Measurements from ENCODE around the gene CARMIL1.

Gene CARMIL1

DNA sequence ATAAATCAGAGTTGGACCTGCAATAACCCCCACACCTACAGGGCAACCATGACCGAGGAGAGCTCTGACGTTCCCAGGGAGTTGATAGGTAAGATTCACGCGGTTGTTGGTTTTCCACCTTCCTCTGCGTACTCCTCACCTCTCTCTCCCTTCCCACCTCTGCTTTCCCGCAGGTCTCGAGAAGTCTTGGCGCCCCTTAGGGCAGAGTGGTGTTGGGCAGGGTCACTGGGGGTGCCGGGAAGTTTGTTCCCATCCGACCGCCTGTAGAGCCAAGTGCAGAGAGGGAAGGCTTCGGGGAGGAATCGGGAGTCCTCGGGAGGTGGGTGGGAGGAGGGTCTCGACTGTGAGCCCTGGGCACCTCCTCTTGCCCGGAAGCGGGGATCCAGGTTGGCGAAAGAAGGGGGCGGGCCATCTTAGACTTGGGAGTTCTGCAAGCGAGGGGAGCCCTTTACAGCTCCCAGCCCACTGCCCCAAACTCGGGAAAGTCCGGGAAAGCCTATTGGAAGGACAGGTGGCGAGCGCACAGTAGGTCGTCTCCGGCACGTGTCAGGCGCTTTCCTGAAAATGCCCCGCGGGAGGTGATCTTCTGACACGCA, 672 bp downstream of the CARMIL1 start:
- H3K9me3 ChIP-seq (ENCODE audit: control insufficient read depth, insufficient read depth, low read depth, low read length): no peaks in the 10 kb centered on the region
- peaks cover 15% of the 10 kb centered on the region for H3K4me1 ChIP-seq (ENCODE audit: control insufficient read depth, insufficient read depth, low read length)
- H3K27ac ChIP-seq (ENCODE audit: extremely low read depth, low read depth, low read length): peak overlapping the region; percentile 89; the same call in 1 of the 2 replicates
- peak overlapping the region; percentile 83 for H3K4me3 ChIP-seq (ENCODE audit: low read depth, low read length)
- H3K36me3 ChIP-seq (ENCODE audit: control insufficient read depth in 2 of 2, insufficient read depth in 1 of 2, low read length in 2 of 2): no peaks in the 10 kb centered on the region
- ChIA-PET CTCF (interaction anchor here (0.6 to 6.1 kb wide), 33 partner anchors 8 to 432 kb away, joined by 3 to 95 read pairs (median 5); no protein-coding TSS in a partner anchor), POLR2A (interaction anchor here (0.6 to 2.3 kb wide), 21 partner anchors 13 to 1974 kb away, joined by 3 to 24 read pairs (median 4); no protein-coding TSS in a partner anchor)
- TF ChIP-seq ZNF302 (tag by site-specific recombination; IDR thresholded peaks at IDR 0.05; ENCODE audit: low read depth): no peak
- 0 out of 2 replicates have a peak, but pooled peaks have one; percentile 33 for TF ChIP-seq SP7 (tag by site-specific recombination; IDR thresholded peaks at IDR 0.05)
- peak; percentile 71 for TF ChIP-seq ZNF76 (tag by site-specific recombination; IDR thresholded peaks at IDR 0.05; ENCODE audit: borderline replicate concordance, low read depth)
- peak; percentile 85 for TF ChIP-seq SP2 (tag by site-specific recombination; IDR thresholded peaks at IDR 0.05)
- no peak for TF ChIP-seq ELK4 (IDR thresholded peaks at IDR 0.05; ENCODE audit: borderline replicate concordance, low read depth, low read length)
- TF ChIP-seq ZNF184 (tag by site-specific recombination; IDR thresholded peaks at IDR 0.05): no peak
- no peak for TF ChIP-seq ZNF600 (tag by site-specific recombination; IDR thresholded peaks at IDR 0.05)
- TF ChIP-seq ZIC2 (tag by site-specific recombination; IDR thresholded peaks at IDR 0.05): peak; percentile 18; the same call in 1 of the 2 replicates
- TF ChIP-seq PRDM10 (tag by site-specific recombination; IDR thresholded peaks at IDR 0.05): peak; percentile 89; the same call in 1 of the 2 replicates
- no peak for TF ChIP-seq ZNF202 (tag by site-specific recombination; IDR thresholded peaks at IDR 0.05; ENCODE audit: borderline replicate concordance)
- TF ChIP-seq ZNF335 (tag by site-specific recombination; conservative IDR thresholded peaks at IDR 0.05): peak; percentile 77
- TF ChIP-seq ZNF311 (tag by site-specific recombination; IDR thresholded peaks at IDR 0.05; ENCODE audit: borderline replicate concordance): no peak
- no peak for TF ChIP-seq ZNF114 (tag by site-specific recombination; IDR thresholded peaks at IDR 0.05)
- no peak for TF ChIP-seq ZNF670 (tag by site-specific recombination; IDR thresholded peaks at IDR 0.05; ENCODE audit: low read depth)
- TF ChIP-seq ZNF398 (tag by site-specific recombination; IDR thresholded peaks at IDR 0.05): no peak
- peak; percentile 64; the same call in 1 of the 2 replicates for TF ChIP-seq GLIS2 (tag by site-specific recombination; IDR thresholded peaks at IDR 0.05)
- TF ChIP-seq KLF16 (tag by site-specific recombination; IDR thresholded peaks at IDR 0.05): no peak
- no peak for TF ChIP-seq ZNF48 (tag by site-specific recombination; IDR thresholded peaks at IDR 0.05)
- TF ChIP-seq IKZF3 (tag by site-specific recombination; IDR thresholded peaks at IDR 0.05): peak; percentile 45; the same call in 1 of the 2 replicates
- peak; percentile 58 for TF ChIP-seq SP3 (tag by site-specific recombination; IDR thresholded peaks at IDR 0.05)
- 0 out of 2 replicates have a peak, but pooled peaks have one; percentile 17 for TF ChIP-seq ZBTB20 (tag by site-specific recombination; IDR thresholded peaks at IDR 0.05)
- TF ChIP-seq ZNF175 (tag by site-specific recombination; IDR thresholded peaks at IDR 0.05): no peak
- peak; percentile 78 for TF ChIP-seq SCRT2 (tag by site-specific recombination; IDR thresholded peaks at IDR 0.05)
- TF ChIP-seq GLIS1 (tag by site-specific recombination; IDR thresholded peaks at IDR 0.05): 0 out of 2 replicates have a peak, but pooled peaks have one; percentile 12
- no peak for TF ChIP-seq ZNF433 (tag by site-specific recombination; IDR thresholded peaks at IDR 0.05; ENCODE audit: low read depth)
- peak; percentile 26; the same call in 1 of the 2 replicates for TF ChIP-seq ZBTB11 (tag by site-specific recombination; conservative IDR thresholded peaks at IDR 0.05; ENCODE audit: low read depth)
- peak; percentile 19; the same call in 1 of the 2 replicates for TF ChIP-seq ZBTB17 (tag by site-specific recombination; IDR thresholded peaks at IDR 0.05)
